HG02885 (cell line): ENCODE measurements around the gene RSPH1.

Source experiments
- ATAC-seq: cut with Tn5 transposase; IDR thresholded peaks from one replicate; pipeline ENCODE4 v1.9.1; 2021; ENCODE audit warnings: mild to moderate bottlenecking; ENCODE audit not compliant: unreplicated experiment, poor library complexity

The RSPH1 gene

DNA sequence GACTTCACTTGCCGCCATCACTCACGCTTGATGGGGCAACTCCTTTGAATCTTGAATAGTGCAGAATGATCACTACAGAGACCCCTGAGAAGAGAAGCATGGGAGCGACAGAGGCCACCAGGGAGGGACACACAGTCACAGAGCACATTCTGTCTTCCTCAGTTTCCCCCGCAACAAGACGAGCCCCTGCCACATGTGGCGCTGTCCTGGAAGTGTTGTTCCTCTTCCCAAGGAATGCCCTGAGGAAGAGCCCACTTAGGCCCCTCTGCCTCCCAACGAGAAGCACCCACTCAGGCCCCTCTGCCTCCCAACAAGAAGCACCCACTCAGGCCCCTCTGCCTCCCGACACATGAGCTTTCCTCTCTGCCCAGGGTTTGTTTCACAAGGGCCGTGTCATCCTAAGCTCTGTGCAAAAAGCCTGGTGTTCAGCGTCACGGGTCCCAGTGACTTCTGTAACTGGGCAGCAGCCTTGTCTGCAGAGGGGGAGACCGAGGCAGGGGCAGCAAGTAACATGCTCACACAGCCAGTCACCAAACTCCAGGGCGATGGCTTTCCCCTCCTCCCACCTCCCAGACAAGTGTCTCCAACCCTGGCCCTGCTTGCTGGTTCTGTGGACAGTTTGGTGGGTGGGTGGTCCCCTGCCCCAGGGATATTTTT lies 37.4 kb upstream of the RSPH1 start:
- no peak for ATAC-seq

DNA sequence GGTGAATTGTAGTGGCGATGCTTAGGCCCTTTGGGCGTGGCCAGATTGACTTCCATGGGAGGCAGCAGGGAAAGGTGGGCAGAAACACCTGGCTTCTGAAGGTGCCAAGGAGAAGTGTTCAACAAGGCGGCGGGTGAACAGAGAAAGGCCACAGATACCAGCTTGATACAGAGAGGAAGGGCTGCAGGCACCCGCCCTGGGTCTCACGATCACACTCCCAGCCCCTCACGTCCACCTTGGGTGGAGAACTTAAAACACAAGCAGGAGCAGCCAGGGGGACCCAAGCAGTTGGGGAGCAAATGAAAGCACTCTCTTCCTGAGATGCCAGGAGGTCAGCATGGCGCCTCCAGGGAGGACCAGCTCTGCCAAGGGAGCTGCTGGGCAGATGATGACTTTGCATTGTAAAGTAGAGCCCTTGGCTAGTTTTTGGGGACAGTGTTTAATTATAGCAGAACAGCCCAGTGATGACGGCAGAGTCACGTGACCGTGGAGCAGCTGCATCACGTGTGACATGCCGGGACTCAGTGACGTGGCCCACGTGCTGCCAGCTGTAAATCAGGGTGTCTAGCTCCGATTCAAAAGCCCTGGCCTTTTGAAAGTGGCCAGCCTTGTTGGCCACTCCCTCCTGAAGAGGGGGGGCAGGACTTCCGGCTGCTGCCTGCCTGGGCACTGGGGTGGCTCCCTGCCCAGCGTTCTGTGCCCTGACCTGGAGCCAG lies 36.6 kb upstream of the RSPH1 start:
- ATAC-seq = no peak

DNA sequence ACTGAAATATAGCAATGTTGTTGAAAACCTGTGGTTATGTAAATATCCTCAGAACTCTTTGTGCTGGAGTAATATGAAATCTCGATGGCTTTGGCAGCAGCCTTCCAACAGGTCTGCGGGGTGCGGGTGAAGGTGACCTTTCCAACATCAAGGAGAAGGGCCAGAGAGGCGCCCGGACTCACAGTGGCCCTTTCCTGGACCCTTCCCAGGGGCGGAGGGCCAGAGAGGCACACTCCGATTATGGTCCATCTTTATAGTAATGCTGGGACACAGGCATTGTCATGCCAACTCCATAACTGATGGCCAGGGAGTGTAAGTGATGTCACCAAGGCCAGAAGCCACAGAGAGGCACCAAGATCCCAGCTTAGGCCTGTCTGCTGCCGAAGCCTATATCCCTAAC lies 35.7 kb upstream of the RSPH1 start:
- ATAC-seq = no peak

DNA sequence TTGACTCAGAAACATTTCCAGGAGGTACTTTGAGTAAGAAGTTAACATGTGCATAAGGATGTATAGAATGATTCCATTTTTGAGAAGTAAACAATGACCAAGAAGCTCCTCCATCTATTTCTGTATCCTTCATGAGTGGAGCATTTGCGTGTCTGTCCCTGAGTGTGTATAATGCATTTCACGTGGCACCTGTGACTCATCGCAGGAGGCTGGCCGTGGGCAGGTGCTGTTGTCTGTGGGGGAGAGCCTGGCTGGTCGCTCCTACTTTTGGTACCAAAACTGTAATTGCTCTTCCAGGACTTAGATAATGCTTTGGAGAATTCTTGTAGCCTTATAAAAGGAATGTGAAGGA lies 34.1 kb upstream of the RSPH1 start:
- ATAC-seq = no peak

DNA sequence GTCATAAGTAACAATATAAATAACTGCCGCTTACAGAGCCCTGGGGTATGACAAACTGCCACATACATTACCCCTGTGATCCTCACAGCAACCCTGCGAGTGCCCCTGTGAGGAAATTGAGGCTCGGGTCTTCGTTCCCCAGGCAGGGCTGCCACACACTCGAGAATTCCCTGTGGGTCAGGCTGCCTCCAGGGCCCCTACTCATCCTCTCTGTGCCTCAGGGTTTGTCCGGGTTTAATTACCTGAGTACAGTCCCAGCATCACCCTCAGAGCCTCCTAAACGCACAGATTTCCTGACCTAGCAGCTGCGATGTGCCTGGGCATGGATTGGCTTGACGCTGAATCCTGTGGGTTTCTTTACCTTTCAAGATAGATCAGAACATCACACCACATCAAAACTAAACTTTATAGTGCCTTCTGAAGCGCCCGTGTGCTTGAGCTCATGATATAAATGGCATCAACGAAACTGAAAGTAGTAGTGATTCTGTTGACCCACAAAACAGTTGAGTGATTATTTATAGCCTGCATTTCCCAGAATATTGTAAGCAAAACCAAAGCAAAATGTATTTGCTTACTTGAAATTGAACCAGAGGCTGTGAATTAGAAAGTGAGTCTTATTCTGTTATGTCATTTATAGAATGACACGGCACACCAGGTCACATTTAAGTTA lies 31.6 kb upstream of the RSPH1 start:
- ATAC-seq = no peak

DNA sequence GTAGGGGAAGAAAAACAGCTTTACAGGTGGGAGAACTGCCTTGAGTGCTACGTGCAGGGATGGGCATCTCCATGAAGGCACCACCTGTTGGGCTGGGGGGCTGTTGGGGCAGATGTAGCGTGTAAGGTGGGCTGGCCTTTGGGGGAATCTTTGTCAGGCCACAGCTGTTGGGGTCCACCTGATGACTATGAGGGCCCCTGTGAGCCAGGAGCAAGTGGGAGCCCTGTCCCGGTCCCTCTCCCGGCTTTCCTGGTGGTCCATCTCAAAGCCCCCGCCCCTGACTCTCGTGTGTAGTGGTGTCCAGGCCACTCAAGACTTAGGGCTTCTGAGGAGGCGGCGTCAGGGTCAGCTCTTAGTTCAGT lies 31.1 kb upstream of the RSPH1 start:
- no peak for ATAC-seq

DNA sequence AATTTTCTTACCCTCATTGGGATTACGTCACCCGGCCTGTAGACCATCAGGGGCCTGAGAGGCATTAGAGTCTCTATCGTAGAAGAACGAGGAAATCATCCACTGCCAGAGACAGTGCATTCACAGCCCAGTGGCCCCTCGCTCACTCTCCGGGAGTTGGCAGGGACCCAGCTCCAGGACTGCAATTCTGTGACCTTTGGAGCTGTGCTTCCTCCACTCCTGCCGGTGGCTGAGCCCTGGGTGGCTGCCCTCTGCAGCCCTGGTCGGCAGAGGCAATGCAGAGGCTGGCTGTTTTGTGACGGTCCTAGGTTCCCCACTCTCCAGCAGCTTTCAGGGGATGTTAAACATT lies 30.3 kb upstream of the RSPH1 start:
- ATAC-seq = no peak

DNA sequence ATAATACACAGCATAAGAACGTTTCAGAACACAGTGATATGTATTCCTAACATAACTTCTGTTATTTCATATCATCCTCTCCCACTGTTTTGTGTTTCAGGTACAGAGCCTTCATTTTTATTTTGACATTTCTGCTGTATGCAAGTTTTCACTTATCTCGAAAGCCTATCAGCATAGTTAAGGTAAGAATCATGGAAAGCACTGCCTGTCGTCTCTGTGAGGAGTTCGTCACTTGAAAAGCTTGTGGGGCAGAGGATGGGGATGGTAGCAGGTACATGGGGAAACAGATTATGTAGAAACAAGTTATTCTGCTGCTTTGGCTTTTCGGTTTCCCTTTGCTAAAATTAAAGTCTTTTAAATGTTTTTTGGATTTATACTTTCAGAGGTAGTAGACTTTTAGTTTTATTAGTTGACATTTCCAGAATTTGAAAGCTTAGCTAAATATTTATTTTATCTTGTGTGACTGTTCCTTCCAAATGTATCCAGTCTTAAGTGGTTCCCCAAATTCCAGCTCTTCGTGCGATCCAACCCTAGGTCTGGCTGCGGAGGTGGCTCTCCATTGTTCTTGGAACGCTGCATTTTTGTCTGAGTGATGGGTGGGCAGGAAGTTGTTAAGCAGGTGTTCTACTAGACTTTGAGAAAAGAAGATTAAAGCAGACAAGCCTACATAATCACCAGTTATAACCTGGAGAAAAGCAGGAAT lies 29.8 kb upstream of the RSPH1 start:
- no peak for ATAC-seq

DNA sequence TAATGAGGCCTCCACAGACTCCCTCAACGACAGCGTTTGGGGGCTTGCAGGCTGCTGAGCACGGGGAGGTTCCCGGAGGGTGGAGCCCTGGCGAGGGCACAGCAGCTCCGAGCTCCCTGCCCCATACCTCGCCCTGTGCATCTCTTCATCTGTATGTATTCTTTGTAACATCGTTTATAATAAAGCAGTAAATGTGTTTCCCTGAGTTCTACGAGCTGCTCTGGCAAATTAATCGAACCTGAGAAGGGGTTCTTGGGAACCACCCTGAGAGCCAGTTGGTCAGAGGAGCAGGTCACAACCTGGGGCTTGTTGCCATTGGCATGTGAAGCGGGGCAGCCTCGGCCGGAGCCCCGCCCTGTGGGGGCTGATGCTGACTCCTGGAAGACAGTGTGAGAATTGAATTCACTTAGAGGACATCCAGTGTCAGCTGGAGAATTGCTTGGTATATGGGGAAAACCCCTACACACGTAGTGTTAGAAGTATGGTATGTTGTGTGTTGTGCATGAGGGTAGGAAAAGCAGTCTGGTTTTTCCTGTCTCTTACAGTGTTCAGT lies 29.1 kb upstream of the RSPH1 start:
- peak; percentile 21 for ATAC-seq

DNA sequence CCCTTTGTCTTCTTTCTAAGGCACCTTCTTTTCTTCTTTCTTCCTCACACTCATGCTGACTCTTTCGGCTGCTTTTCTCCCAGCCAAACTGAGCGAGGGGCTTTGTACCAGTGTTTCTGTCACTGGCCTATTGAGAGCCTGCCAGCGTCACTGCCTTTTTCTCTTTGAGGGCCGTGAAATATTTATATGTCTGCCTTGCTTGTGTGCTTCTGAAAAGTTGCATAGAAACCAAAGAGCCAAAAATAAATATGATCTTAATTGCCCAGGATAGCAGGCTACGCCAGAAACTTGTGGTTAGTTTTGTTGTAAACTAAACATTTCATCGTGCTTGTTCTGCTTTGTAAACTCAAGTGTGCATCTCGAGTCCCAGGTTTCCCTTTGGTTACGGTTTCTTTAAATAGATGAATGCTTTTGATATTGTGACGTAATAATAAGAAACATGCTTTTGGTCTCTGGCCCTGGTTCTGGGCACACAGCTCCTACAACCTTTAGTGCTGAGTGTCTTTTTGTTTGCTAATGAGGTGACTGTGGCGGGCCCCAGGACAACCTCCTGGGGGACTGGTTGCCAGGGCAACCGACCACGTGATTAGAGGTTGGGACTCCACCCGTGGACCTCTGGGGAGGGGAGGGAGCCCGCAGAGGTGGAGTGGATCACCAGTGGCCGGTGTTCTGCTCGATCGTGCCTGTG lies 28.5 kb upstream of the RSPH1 start:
- peak; percentile 82 for ATAC-seq

DNA sequence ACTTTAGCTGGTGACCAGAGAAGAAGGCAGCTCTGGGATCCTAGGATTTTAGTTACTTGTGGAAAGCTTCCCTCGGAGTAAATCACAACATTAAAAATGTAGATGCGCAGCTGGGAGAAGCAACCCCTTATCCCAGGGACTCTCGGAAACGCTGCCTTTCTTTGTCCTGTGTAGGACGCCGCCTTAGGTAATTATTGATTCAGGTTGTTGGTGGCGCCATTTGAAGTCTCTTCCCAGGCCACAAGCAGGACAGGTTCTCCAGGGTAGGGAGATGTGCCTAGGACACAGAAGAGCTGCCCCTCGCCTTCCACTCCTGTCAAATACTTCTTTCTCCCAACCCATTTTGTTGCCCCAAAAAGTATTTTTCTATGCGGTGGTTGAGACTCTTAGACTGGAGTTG lies 27.9 kb upstream of the RSPH1 start:
- ATAC-seq = no peak

DNA sequence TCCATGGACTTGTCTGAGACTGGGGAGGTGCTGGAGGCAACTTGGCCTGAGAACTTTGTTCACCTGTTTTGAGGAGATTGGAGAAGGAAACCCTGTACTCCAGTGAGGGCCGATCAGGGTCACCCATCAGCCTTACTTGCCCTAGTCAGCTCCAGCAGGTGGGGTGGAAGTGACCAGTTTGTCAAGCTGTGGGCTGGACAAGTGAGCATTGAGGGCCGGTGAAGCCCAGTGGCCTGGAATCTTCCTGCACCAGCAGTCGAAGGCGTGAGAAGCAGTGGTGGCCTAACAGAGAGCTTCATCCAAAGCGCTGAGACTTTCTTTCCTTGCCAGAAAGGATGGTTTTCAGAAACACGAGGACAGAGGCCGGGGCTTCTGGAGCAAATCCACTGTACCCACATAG lies 27.2 kb upstream of the RSPH1 start:
- no peak for ATAC-seq

DNA sequence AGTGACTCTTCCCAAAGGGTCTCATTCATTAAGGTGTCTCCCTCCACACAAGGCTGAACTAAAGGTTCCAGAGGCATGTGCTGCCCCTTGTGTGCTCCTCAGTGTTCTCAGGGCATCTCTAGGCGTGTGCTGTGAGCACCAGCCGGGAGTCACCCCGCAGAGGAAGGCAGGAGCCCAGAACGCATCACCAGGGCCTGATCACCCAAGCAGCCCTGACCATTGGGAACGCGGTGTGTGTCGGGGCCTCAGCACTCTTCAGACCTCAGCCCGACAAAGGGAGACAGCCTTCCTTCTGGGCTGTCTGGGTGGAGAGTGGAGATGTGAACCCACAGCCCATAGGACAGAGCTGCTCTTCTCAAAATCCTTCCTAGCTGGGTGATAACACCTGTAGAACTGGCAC lies 26.7 kb upstream of the RSPH1 start:
- no peak for ATAC-seq

DNA sequence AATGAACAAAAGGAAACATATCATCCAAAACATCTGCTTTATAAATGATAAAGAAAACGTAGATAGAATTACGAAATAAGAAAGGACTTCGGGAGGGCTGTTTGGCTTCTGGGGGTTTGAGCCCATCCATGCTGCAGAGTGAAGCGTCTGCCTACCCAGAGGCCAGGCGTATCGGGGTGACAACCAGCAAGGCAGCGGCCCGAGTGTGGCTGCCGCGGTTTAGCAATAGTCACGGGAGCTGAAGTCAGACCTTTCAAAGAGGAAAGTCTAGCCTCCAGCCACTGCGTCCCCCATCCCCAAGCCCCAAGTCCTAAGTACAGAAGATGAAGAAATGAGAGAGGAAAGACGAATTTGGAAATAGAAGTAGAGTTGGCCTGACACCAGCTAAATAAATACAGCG lies 26.2 kb upstream of the RSPH1 start:
- no peak for ATAC-seq

DNA sequence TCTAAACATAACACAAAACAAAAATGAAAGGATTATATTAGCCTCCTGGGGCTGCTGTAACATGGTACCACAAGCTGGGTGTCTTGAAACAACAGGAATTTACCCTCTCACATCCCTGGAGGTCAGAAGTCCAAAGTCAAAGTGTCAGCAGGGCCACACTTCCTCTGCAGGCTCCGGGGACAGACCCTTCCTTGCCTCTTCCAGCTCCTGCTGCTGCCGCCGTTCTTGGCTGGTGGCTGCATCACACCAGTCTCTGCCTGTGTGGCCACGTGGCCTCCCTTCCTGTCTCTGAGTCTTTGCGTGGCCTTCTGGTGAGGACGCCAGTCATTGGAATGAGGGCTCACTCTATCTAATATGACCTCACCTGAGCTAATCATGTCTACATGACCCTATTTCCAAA lies 25.8 kb upstream of the RSPH1 start:
- no peak for ATAC-seq

DNA sequence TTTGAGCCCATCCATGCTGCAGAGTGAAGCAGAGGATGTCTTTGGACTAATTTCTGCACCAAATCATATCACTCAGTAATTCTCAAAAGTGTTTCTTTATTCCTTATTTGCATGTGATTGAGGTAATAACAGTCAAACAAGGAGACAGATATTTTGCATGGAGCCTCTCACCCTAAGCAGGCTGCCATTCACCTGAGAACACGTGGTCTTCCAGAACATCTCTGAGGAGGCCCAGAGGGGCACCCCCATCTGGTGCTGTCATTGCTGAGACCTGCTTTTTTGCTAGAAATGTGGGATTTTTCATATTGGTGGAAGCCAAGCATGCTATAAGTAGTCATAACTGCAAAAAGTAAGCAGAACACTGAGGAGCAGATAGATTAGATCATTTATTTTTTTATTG lies 25.4 kb upstream of the RSPH1 start:
- ATAC-seq = no peak

DNA sequence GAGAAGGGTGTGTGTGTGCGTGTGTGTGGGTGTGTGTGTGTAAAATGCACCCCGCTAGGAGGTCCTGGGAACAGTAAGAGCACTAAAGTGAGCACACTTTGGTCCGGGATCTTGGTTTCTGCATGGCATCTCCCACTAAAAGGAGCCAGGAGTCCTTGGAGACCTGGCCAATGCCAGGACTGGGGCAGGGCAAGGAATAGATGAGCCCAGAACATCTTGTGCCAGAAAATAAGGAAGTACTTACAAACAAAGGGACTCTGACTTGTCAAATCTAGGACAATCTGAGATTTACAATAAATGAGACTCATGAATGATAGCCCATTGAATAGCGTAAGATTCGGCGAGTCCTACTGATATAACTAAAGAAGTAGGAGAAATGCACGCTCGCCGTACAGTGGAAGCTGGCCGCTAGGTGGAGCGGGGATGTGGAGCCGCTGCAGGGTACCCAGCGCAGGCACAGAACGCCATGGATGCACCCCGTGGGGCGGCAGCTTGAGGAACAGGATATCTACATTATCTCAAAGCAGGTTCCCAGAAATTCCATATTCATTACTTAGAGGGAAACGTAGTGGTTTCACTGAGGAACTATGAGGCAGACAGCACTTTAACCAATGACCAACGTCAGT lies 24.7 kb upstream of the RSPH1 start:
- no peak for ATAC-seq

DNA sequence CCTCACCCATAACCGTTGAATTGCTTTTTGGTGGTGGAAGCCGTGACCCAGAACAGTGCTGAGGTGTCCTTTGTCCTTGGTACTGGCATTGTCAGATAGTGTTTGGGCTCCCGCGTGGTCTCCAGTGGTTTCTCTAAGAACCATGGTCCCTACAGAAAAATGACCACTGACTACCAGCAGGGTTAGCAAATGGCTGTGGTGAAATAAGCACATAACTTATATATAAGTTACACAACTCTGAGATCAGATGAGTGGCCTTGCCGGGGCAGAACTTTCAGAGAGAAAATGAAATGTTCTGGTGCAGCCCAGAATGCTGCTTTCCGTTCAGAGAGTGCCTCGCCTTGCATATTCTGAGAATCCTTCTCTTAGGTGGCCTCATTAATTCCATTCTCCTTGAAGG lies 22.6 kb upstream of the RSPH1 start:
- no peak for ATAC-seq

DNA sequence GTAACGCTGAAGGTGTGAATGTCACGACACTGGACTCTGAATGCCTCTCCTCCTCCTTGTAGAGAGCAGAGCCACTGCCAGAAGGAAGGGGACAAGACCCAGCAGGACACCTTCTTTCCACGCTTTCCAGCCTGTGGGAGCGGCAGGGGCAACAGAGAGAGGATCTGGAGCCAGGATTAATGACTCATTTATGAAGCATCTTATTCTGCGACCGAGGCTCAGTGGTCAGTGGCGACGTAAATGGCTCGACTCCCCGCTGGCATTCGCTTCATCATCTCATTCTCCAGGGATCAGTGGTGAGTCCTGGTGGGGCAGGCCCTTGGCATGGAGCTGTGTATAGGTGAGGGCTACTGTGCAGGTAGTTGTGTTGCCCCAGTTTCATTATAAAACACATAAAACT lies 22.2 kb upstream of the RSPH1 start:
- ATAC-seq = no peak
